ENCODE results near the gene GREB1L. TPM values are rescaled to one million over a fixed set of nuclear protein-coding genes. Genes with fewer than 3 reads are reported as not detected.

The GREB1L gene
- total RNA-seq, 1 experiment from 2014 or later = 75.4 TPM

DNA sequence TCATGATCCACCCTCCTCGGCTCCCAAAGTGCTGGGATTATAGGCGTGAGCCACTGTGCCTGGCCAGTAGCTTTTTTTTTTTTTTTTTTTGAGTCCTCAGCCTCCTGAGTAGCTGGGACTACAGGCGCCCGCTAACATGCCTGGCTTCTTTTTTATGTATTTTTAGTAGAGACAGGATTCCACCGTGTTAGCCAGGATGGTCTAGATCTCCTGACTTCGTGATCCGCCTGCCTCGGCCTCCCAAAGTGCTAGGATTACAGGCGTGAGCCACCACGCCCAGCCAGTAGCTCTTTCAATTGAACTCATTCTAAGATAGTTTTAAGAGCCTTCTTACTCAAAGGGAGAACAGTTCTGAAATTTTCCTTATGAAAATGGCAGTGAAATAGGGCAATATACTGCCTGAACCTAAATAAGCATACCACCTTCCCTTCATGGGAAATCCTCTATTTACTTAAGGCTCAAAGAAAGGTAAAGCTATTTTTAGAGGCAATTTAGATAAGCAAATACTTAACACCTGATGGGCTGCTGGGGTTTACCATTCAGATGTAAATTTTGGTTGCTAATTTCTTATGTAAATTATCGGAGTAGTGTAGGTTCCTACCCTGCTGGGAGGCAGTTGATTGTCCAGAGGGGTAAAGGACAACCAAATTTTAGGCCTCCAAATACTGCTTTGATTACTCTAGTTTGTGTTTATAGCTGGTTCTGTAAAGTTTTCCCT lies 144.7 kb downstream of the GREB1L start:
- Mint-ChIP-seq H3K27me3 (ENCODE audit: insufficient read depth, unreplicated experiment) (no peaks in the 10 kb centered on the region), H3K27ac (ENCODE audit: unreplicated experiment) (no peak overlapping the region), H3K4me1 (ENCODE audit: low read depth, unreplicated experiment) (no peaks in the 10 kb centered on the region), H3K4me3 (ENCODE audit: unreplicated experiment) (no peak overlapping the region), H3K9me3 (ENCODE audit: unreplicated experiment) (no peaks in the 10 kb centered on the region), H3K36me3 (ENCODE audit: insufficient read depth, unreplicated experiment) (peaks cover 32% of the 10 kb centered on the region)
- no peak for DNase-seq
- H3K36me3 ChIP-seq (ENCODE audit: control insufficient read depth, insufficient read depth, low read length) = no peaks in the 10 kb centered on the region
- no peaks in the 10 kb centered on the region for H3K9me3 ChIP-seq
- no TSS peak for BruUV-seq (replicated peaks)
- intact Hi-C loops (cut with micrococcal nuclease; ENCODE audit: unreplicated experiment) = loop anchor here (5.0 to 10.0 kb wide), 2 partner anchors 58 to 144 kb away; partner anchors contain the start of gene GREB1L
- H3K4me1 ChIP-seq = peaks cover 14% of the 10 kb centered on the region
- H3K27me3 ChIP-seq (replicated peaks; ENCODE audit: control insufficient read depth, insufficient read depth, low read length) = no peaks in the 10 kb centered on the region
- H3K4me3 ChIP-seq (ENCODE audit: low read depth, low read length) = no peak overlapping the region
- ChIA-PET CTCF (interaction anchor here (0.6 kb wide), 3 partner anchors 85 to 1181 kb away, joined by 3 to 5 read pairs (median 4); no protein-coding TSS in a partner anchor), POLR2A (no interaction called here)
- TF ChIP-seq, protein P1, sequence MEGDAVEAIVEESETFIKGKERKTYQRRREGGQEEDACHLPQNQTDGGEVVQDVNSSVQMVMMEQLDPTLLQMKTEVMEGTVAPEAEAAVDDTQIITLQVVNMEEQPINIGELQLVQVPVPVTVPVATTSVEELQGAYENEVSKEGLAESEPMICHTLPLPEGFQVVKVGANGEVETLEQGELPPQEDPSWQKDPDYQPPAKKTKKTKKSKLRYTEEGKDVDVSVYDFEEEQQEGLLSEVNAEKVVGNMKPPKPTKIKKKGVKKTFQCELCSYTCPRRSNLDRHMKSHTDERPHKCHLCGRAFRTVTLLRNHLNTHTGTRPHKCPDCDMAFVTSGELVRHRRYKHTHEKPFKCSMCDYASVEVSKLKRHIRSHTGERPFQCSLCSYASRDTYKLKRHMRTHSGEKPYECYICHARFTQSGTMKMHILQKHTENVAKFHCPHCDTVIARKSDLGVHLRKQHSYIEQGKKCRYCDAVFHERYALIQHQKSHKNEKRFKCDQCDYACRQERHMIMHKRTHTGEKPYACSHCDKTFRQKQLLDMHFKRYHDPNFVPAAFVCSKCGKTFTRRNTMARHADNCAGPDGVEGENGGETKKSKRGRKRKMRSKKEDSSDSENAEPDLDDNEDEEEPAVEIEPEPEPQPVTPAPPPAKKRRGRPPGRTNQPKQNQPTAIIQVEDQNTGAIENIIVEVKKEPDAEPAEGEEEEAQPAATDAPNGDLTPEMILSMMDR (IDR thresholded peaks at IDR 0.05; ENCODE audit: insufficient read depth in 1 of 2, low read depth in 1 of 2, low read length in 1 of 2, severe bottlenecking in 1 of 2, unreplicated experiment in 1 of 2) = no peak

DNA sequence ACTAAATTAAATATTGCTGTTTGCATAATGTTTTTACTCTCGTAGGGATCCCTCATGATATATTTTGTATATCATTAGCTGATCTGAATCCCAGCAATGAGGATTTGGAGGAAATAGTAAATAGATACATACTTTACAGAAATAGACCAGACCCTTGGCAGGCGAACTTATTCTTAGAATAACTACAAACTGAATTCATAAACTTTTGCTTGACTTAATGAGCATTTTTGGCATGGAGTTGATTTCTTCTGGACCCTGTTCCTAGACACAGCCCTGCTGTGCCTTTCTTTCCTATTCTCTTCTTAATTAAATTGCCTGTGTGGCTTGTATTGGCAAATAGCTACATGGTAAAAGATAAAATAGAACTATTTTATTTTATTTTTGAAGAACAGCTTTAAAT lies 145.9 kb downstream of the GREB1L start:
- no TSS peak for BruUV-seq (replicated peaks)
- no peaks in the 10 kb centered on the region for H3K4me1 Mint-ChIP-seq (ENCODE audit: low read depth, unreplicated experiment)
- H3K4me3 Mint-ChIP-seq (ENCODE audit: unreplicated experiment) = no peak overlapping the region
- H3K27me3 ChIP-seq (replicated peaks; ENCODE audit: control insufficient read depth, insufficient read depth, low read length) = no peaks in the 10 kb centered on the region
- H3K9me3 ChIP-seq = no peaks in the 10 kb centered on the region
- peaks cover 36% of the 10 kb centered on the region for H3K36me3 Mint-ChIP-seq (ENCODE audit: insufficient read depth, unreplicated experiment)
- intact Hi-C loops (cut with micrococcal nuclease; ENCODE audit: unreplicated experiment) = loop anchor here (5.0 to 10.0 kb wide), 2 partner anchors 57 to 146 kb away; partner anchors contain the start of gene GREB1L
- no peak for DNase-seq
- H3K27ac Mint-ChIP-seq (ENCODE audit: unreplicated experiment) = no peak overlapping the region
- POLR2A ChIA-PET = no interaction called here
- TF ChIP-seq, protein P1 (IDR thresholded peaks at IDR 0.05; ENCODE audit: insufficient read depth in 1 of 2, low read depth in 1 of 2, low read length in 1 of 2, severe bottlenecking in 1 of 2, unreplicated experiment in 1 of 2) = no peak
- no peaks in the 10 kb centered on the region for H3K9me3 Mint-ChIP-seq (ENCODE audit: unreplicated experiment)
- no peaks in the 10 kb centered on the region; the same call in 1 of the 2 replicates for H3K36me3 ChIP-seq (ENCODE audit: control insufficient read depth, insufficient read depth, low read length)
- CTCF ChIA-PET = no interaction called here
- H3K4me1 ChIP-seq = peaks cover 14% of the 10 kb centered on the region
- no peak overlapping the region for H3K4me3 ChIP-seq (ENCODE audit: low read depth, low read length)
- no peaks in the 10 kb centered on the region for H3K27me3 Mint-ChIP-seq (ENCODE audit: insufficient read depth, unreplicated experiment)

DNA sequence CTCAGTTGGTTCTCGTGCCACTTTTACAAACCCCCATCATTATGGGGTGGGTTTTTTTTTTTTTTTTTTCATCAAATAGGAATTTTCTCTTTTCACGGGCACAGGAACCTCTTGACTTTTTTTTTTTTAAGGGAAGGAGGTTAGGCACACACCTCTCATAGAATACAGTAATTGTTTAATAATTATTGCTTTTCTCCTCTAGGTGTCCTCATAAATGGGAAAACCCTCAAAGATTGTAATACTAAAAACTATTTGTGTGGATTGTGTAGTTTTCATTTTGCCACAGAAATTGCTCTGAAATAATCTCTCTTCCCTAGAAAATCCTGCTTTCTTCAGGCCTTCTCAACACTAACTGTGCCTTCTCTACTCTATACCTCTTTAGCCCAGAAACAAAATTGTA lies 147.3 kb downstream of the GREB1L start:
- Histone ChIP-seq H3K4me1 (peaks cover 14% of the 10 kb centered on the region; the same call in 1 of the 2 replicates), H3K4me3 (ENCODE audit: low read depth, low read length) (no peak overlapping the region), H3K9me3 (no peaks in the 10 kb centered on the region), H3K27me3 (replicated peaks; ENCODE audit: control insufficient read depth, insufficient read depth, low read length) (no peaks in the 10 kb centered on the region), H3K36me3 (ENCODE audit: control insufficient read depth, insufficient read depth, low read length) (no peaks in the 10 kb centered on the region; the same call in 1 of the 2 replicates)
- CTCF ChIA-PET = interaction anchor here (0.5 to 0.6 kb wide), 2 partner anchors 39 to 146 kb away, joined by 3 to 4 read pairs; no protein-coding TSS in a partner anchor
- Mint-ChIP-seq H3K27ac (ENCODE audit: unreplicated experiment) (no peak overlapping the region), H3K4me1 (ENCODE audit: low read depth, unreplicated experiment) (no peaks in the 10 kb centered on the region), H3K9me3 (ENCODE audit: unreplicated experiment) (no peaks in the 10 kb centered on the region), H3K4me3 (ENCODE audit: unreplicated experiment) (no peak overlapping the region), H3K27me3 (ENCODE audit: insufficient read depth, unreplicated experiment) (no peaks in the 10 kb centered on the region), H3K36me3 (ENCODE audit: insufficient read depth, unreplicated experiment) (peaks cover 35% of the 10 kb centered on the region)
- TF ChIP-seq, protein P1 (IDR thresholded peaks at IDR 0.05; ENCODE audit: insufficient read depth in 1 of 2, low read depth in 1 of 2, low read length in 1 of 2, severe bottlenecking in 1 of 2, unreplicated experiment in 1 of 2) = no peak
- intact Hi-C loops (cut with micrococcal nuclease; ENCODE audit: unreplicated experiment) = loop anchor here (5.0 to 10.0 kb wide), 2 partner anchors 56 to 147 kb away; partner anchors contain the start of gene GREB1L
- BruUV-seq (replicated peaks) = no TSS peak
- POLR2A ChIA-PET = no interaction called here
- DNase-seq = no peak

Data from Caco-2 (cell line).